Measurements from ENCODE around the gene ADM2.

ADM2 gene

DNA sequence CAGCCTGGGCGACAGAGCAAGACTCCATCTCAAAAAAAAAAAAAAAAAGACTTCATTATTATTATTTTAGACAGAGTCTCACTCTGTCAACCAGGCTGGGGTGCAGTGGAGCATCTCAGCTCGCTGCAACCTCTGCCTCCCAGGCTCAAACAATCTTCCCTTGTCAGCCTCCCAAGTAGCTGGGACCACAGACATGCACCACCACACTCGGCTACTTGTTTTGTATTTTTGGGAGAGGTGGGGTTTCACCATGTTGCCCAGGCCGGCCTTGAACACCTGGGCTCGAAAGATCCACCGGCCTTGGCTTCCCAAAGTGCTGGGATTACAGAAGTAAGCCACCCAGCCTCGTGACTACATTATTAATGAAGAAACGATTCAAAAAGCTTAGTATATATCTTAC lies 53.8 kb downstream of the ADM2 start (continued):
- no peak for TF ChIP-seq BACH2 (CRISPR knock-in tag; IDR thresholded peaks at IDR 0.05; ENCODE audit: borderline replicate concordance)
- TF ChIP-seq PPARA (CRISPR knock-in tag; IDR thresholded peaks at IDR 0.05; ENCODE audit: borderline replicate concordance), result no peak
- TF ChIP-seq, protein P1, sequence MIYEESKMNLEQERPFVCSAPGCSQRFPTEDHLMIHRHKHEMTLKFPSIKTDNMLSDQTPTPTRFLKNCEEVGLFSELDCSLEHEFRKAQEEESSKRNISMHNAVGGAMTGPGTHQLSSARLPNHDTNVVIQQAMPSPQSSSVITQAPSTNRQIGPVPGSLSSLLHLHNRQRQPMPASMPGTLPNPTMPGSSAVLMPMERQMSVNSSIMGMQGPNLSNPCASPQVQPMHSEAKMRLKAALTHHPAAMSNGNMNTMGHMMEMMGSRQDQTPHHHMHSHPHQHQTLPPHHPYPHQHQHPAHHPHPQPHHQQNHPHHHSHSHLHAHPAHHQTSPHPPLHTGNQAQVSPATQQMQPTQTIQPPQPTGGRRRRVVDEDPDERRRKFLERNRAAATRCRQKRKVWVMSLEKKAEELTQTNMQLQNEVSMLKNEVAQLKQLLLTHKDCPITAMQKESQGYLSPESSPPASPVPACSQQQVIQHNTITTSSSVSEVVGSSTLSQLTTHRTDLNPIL (CRISPR knock-in tag; IDR thresholded peaks at IDR 0.05; ENCODE audit: low read depth), result no peak

All from SK-N-SH treated with all-trans-retinoic acid at 6 μM for 48 hours (cell line).